Endodermal cell (in vitro differentiated cells): ENCODE data around the gene ADGRF5. TPM values are rescaled to one million over a fixed set of nuclear protein-coding genes. Genes with fewer than 3 reads are reported as not detected.
A peak's percentile ranks its signal among the peaks of the same experiment; 100 is the strongest.

Source experiments
- DNase-seq: peaks from one replicate; pipeline ENCODE4 v3.0.0-alpha.2; 2017
- H3K27ac ChIP-seq: 2 replicates; pipeline ENCODE4 v1.5.1; 2013; ENCODE audit warnings: mild to moderate bottlenecking, low read depth, low read length, moderate library complexity
- H3K27me3 ChIP-seq: 2 replicates; pipeline ENCODE4 v1.6.1; 2013; ENCODE audit warnings: mild to moderate bottlenecking, low read length, moderate library complexity; ENCODE audit not compliant: insufficient read depth, control insufficient read depth, poor library complexity, severe bottlenecking
- H3K36me3 ChIP-seq: 2 replicates; pipeline ENCODE4 v1.7.0; 2013; ENCODE audit warnings: mild to moderate bottlenecking, low read length, moderate library complexity; ENCODE audit not compliant: control insufficient read depth, insufficient read depth
- H3K4me1 ChIP-seq: one replicate; pipeline ENCODE4 v1.7.0; 2013; ENCODE audit warnings: low read length; ENCODE audit not compliant: control insufficient read depth, insufficient read depth
- H3K4me3 ChIP-seq: 2 replicates; pipeline ENCODE4 v1.5.1; 2013; ENCODE audit warnings: mild to moderate bottlenecking, low read length, moderate library complexity
- H3K9ac ChIP-seq: 2 replicates; pipeline ENCODE4 v1.6.1; 2013; ENCODE audit warnings: mild to moderate bottlenecking, low read length, moderate library complexity; ENCODE audit not compliant: poor library complexity, severe bottlenecking; ENCODE audit errors: extremely low read depth
- H3K9me3 ChIP-seq: 2 replicates; pipeline ENCODE4 v1.6.1; 2013; ENCODE audit warnings: mild to moderate bottlenecking, low read length, moderate library complexity; ENCODE audit not compliant: control insufficient read depth
- H3K27ac Mint-ChIP-seq: 2 replicates; pipeline ENCODE4 v1.8.0; 2020; ENCODE audit warnings: mixed read lengths
- H3K27me3 Mint-ChIP-seq: 2 replicates; pipeline ENCODE4 v1.8.0; 2021; ENCODE audit warnings: mild to moderate bottlenecking, mixed read lengths; ENCODE audit not compliant: insufficient read depth
- H3K36me3 Mint-ChIP-seq: 2 replicates; pipeline ENCODE4 v1.8.0; 2020; ENCODE audit warnings: low read depth, mixed read lengths
- H3K4me1 Mint-ChIP-seq: 2 replicates; pipeline ENCODE4 v1.8.0; 2020; ENCODE audit warnings: mixed read lengths
- H3K4me3 Mint-ChIP-seq: 2 replicates; pipeline ENCODE4 v1.8.0; 2020; ENCODE audit warnings: mild to moderate bottlenecking, moderate library complexity, mixed read lengths
- H3K9me3 Mint-ChIP-seq: 2 replicates; pipeline ENCODE4 v1.8.0; 2020; ENCODE audit warnings: mild to moderate bottlenecking, mixed read lengths
- WGBS, 2 experiments: methylation state at CpG; one replicate each; pipeline versions ENCODE4 v1.1.5 to v1.1.7; 2013; ENCODE audit warnings: missing lambda C conversion rate in 2 of 2, mixed read lengths in 1 of 2; ENCODE audit not compliant: insufficient coverage in 1 of 2, insufficient read length in 1 of 2; 5-methylcytosine and 5-hydroxymethylcytosine counted together
- total RNA-seq, 2 donors: library from RNA; stranded (reverse); fragmentation: NEBNext Ultra II Directional in 1 of 2; extraction: Animal tissue kit (Norgen Biotek cat#: 25700) in 1 of 2; gene quantifications; 2 replicates in 1 of 2; 3 replicates in 1 of 2; pipeline ENCODE4 v1.2.1, GENCODE V29; 2021
- TF ChIP-seq, protein P1 (sequence below): fragments of 200-600 bp; sonication (generic); conservative IDR thresholded peaks from 2 replicates; pipeline ENCODE4 v1.5.0; 2021; ENCODE audit warnings: antibody characterized with exemption, mild to moderate bottlenecking

Gene ADGRF5
- total RNA-seq, 2 donors from 2014 or later, result not detected

- no peak overlapping the region for H3K27ac Mint-ChIP-seq
- H3K4me3 ChIP-seq, result no peak overlapping the region
- H3K9ac ChIP-seq, result no peak overlapping the region
- H3K27ac ChIP-seq, result no peak overlapping the region
- H3K36me3 Mint-ChIP-seq, result no peaks in the 10 kb centered on the region
- no peaks in the 10 kb centered on the region for H3K9me3 ChIP-seq
- peaks cover 2% of the 10 kb centered on the region for H3K27me3 Mint-ChIP-seq
- H3K4me1 ChIP-seq, result no peaks in the 10 kb centered on the region
- H3K36me3 ChIP-seq, result no peaks in the 10 kb centered on the region
- WGBS, 2 experiments, result 65 to 86% methylated on average over 1 of the region's 1 CpG
- H3K9me3 Mint-ChIP-seq, result no peaks in the 10 kb centered on the region
- DNase-seq, result no peak
- TF ChIP-seq, protein P1, sequence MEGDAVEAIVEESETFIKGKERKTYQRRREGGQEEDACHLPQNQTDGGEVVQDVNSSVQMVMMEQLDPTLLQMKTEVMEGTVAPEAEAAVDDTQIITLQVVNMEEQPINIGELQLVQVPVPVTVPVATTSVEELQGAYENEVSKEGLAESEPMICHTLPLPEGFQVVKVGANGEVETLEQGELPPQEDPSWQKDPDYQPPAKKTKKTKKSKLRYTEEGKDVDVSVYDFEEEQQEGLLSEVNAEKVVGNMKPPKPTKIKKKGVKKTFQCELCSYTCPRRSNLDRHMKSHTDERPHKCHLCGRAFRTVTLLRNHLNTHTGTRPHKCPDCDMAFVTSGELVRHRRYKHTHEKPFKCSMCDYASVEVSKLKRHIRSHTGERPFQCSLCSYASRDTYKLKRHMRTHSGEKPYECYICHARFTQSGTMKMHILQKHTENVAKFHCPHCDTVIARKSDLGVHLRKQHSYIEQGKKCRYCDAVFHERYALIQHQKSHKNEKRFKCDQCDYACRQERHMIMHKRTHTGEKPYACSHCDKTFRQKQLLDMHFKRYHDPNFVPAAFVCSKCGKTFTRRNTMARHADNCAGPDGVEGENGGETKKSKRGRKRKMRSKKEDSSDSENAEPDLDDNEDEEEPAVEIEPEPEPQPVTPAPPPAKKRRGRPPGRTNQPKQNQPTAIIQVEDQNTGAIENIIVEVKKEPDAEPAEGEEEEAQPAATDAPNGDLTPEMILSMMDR, result no peak
- no peak overlapping the region for H3K4me3 Mint-ChIP-seq
- H3K27me3 ChIP-seq, result no peaks in the 10 kb centered on the region
- H3K4me1 Mint-ChIP-seq, result peaks cover 5% of the 10 kb centered on the region
Observed at GRCh38 chr6:46940433-46941226, 18.9 kb upstream of the ADGRF5 start.

GRCh38 chr6:46937642-46938041 is 15.9 kb upstream of the ADGRF5 start:
- no peaks in the 10 kb centered on the region for H3K9me3 ChIP-seq
- no peak overlapping the region for H3K27ac Mint-ChIP-seq
- H3K36me3 ChIP-seq, result no peaks in the 10 kb centered on the region
- DNase-seq, result no peak
- peaks cover 6% of the 10 kb centered on the region for H3K4me1 Mint-ChIP-seq
- TF ChIP-seq, protein P1, result no peak
- H3K36me3 Mint-ChIP-seq, result no peaks in the 10 kb centered on the region
- no peaks in the 10 kb centered on the region for H3K27me3 Mint-ChIP-seq
- 92 to 93% methylated on average over 2 to 3 of the region's 4 CpGs for WGBS, 2 experiments
- no peak overlapping the region for H3K4me3 ChIP-seq
- H3K27me3 ChIP-seq, result no peaks in the 10 kb centered on the region
- H3K9ac ChIP-seq, result no peak overlapping the region
- H3K4me3 Mint-ChIP-seq, result no peak overlapping the region
- no peak overlapping the region for H3K27ac ChIP-seq
- H3K4me1 ChIP-seq, result no peaks in the 10 kb centered on the region
- no peaks in the 10 kb centered on the region for H3K9me3 Mint-ChIP-seq

DNA sequence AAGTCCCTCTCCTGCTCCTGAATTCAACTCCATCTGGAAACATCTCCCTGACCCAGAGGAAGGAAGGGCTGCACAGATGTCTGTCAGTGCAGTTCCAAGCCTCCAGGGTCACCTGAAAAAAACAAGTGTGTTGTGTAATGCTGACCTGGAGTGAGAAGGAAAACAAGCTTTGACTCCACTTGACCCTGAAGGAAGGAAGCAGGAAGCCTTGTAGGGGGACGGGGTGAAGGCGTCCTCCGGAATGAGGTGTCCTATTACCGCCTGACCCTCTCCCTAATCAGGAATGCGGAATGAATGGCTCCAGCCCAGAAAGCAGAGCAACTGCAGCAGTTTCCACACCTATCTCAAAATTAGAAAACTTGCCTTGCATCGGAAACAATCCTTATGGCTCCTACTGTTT is 13.9 kb upstream of the ADGRF5 start:
- TF ChIP-seq, protein P1, result no peak
- peak; percentile 72 for DNase-seq
- Histone ChIP-seq H3K4me3 (no peak overlapping the region), H3K9ac (no peak overlapping the region), H3K27me3 (no peaks in the 10 kb centered on the region), H3K27ac (no peak overlapping the region), H3K9me3 (no peaks in the 10 kb centered on the region), H3K36me3 (no peaks in the 10 kb centered on the region), H3K4me1 (no peaks in the 10 kb centered on the region)
- no peaks in the 10 kb centered on the region for H3K36me3 Mint-ChIP-seq
- no peaks in the 10 kb centered on the region for H3K27me3 Mint-ChIP-seq
- H3K9me3 Mint-ChIP-seq, result no peaks in the 10 kb centered on the region
- 71 to 75% methylated on average over 4 to 6 of the region's 6 CpGs for WGBS, 2 experiments
- H3K4me1 Mint-ChIP-seq, result peaks cover 6% of the 10 kb centered on the region
- H3K4me3 Mint-ChIP-seq, result no peak overlapping the region
- peak overlapping the region; percentile 22 for H3K27ac Mint-ChIP-seq
